ENCODE measurements around the gene TRMT112.

TRMT112 gene

GRCh38 chr11:64317325-64317960 lies at the start of gene TRMT112:
TSS of gene TRMT112 (minus strand) at chr11:64317559. CDS start at chr11:64317526, 33 bp downstream.
- peak; percentile 96 for FAIRE-seq

GRCh38 chr11:64366751-64367150 lies 49.4 kb upstream of the TRMT112 start:
- no peak for FAIRE-seq

- FAIRE-seq, result no peak
Measured at GRCh38 chr11:64364911-64365310, 47.6 kb upstream of the TRMT112 start.

- no peak for FAIRE-seq
Measured at GRCh38 chr11:64364435-64364834, 47.1 kb upstream of the TRMT112 start.

GRCh38 chr11:64362339-64362738 lies 45.0 kb upstream of the TRMT112 start:
- no peak for FAIRE-seq

GRCh38 chr11:64361659-64362058 lies 44.3 kb upstream of the TRMT112 start:
- no peak for FAIRE-seq

GRCh38 chr11:64360448-64360921 lies 43.1 kb upstream of the TRMT112 start:
- FAIRE-seq, result no peak

- FAIRE-seq, result no peak
Measured at GRCh38 chr11:64359712-64360445, 42.5 kb upstream of the TRMT112 start.

- no peak for FAIRE-seq
Measured at GRCh38 chr11:64358907-64359711, 41.8 kb upstream of the TRMT112 start, which contains the start of gene RPS6KA4. TSS of gene RPS6KA4 (plus strand) at chr11:64359162. CDS start at chr11:64359236, 74 bp downstream.

GRCh38 chr11:64358536-64358906 lies 41.2 kb upstream of the TRMT112 start:
- no peak for FAIRE-seq

- FAIRE-seq, result no peak
Measured at GRCh38 chr11:64357904-64358535, 40.7 kb upstream of the TRMT112 start.

- no peak for FAIRE-seq
Measured at GRCh38 chr11:64357446-64357845, 40.1 kb upstream of the TRMT112 start.

GRCh38 chr11:64356498-64357411 lies 39.4 kb upstream of the TRMT112 start:
- no peak for FAIRE-seq

GRCh38 chr11:64355078-64355940 lies 38.0 kb upstream of the TRMT112 start:
- FAIRE-seq, result no peak

GRCh38 chr11:64353715-64354506 lies 36.6 kb upstream of the TRMT112 start:
- no peak for FAIRE-seq

GRCh38 chr11:64352995-64353714 lies 35.8 kb upstream of the TRMT112 start:
- FAIRE-seq, result no peak

GRCh38 chr11:64352099-64352994 lies 35.0 kb upstream of the TRMT112 start:
- FAIRE-seq, result no peak

GRCh38 chr11:64351136-64351631 lies 33.8 kb upstream of the TRMT112 start:
- FAIRE-seq, result no peak
